Measurements from ENCODE around the gene ARRDC3. TPM values are rescaled to one million over a fixed set of nuclear protein-coding genes. Genes with fewer than 3 reads are reported as not detected.

ARRDC3 gene
- total RNA-seq, 1 experiment from 2014 or later, result 46.3 TPM

DNA sequence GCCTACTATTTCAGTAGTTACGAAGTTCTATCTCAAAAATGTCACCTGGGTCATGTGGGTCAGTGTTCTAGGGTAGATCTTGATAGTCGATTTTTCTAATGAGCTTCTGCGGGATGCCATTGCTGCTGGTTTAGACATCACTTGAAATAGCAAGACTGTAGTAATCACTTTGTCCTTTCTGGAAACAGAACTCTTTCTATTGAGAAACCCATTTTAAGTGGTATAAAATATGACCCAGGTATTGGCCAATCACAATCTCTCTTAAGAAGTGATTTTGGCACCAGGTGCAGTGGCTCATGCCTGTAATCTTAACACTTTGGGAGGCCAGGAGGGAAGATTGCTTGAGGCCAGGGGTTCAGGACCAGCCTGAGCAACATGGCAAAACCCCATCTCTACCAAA lies 17.6 kb downstream of the ARRDC3 start:
- TF ChIP-seq EZH2 (IDR thresholded peaks at IDR 0.05; ENCODE audit: borderline replicate concordance, low read depth, low read length, poor library complexity, severe bottlenecking), result no peak
- TF ChIP-seq, protein P1, sequence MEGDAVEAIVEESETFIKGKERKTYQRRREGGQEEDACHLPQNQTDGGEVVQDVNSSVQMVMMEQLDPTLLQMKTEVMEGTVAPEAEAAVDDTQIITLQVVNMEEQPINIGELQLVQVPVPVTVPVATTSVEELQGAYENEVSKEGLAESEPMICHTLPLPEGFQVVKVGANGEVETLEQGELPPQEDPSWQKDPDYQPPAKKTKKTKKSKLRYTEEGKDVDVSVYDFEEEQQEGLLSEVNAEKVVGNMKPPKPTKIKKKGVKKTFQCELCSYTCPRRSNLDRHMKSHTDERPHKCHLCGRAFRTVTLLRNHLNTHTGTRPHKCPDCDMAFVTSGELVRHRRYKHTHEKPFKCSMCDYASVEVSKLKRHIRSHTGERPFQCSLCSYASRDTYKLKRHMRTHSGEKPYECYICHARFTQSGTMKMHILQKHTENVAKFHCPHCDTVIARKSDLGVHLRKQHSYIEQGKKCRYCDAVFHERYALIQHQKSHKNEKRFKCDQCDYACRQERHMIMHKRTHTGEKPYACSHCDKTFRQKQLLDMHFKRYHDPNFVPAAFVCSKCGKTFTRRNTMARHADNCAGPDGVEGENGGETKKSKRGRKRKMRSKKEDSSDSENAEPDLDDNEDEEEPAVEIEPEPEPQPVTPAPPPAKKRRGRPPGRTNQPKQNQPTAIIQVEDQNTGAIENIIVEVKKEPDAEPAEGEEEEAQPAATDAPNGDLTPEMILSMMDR (conservative IDR thresholded peaks at IDR 0.05; ENCODE audit: low read depth, low read length), result no peak
- no TSS peak for BruUV-seq (replicated peaks)
- Histone ChIP-seq H3K4me3 (ENCODE audit: low read depth, low read length, poor library complexity, severe bottlenecking) (no peak overlapping the region), H3K4me1 (ENCODE audit: insufficient read depth, low read length, poor library complexity, severe bottlenecking) (peaks cover under 1% of the 10 kb centered on the region), H3K27ac (ENCODE audit: low read depth, low read length, poor library complexity, severe bottlenecking) (no peak overlapping the region), H3K27me3 (replicated peaks; ENCODE audit: insufficient read depth, low read depth, low read length, poor library complexity) (no peaks in the 10 kb centered on the region), H3K9me3 (ENCODE audit: low read depth, low read length, poor library complexity, severe bottlenecking) (peaks cover 4% of the 10 kb centered on the region), H3K36me3 (ENCODE audit: insufficient read depth, low read length, poor library complexity, severe bottlenecking) (peaks cover 34% of the 10 kb centered on the region)
- intact Hi-C loops (cut with micrococcal nuclease; ENCODE audit: unreplicated experiment), result no loop called here
- ChIA-PET CTCF (no interaction called here), POLR2A (ENCODE audit: low non-redundant PET) (no interaction called here)
- DNase-seq (ENCODE audit: low spot score), result no peak

DNA sequence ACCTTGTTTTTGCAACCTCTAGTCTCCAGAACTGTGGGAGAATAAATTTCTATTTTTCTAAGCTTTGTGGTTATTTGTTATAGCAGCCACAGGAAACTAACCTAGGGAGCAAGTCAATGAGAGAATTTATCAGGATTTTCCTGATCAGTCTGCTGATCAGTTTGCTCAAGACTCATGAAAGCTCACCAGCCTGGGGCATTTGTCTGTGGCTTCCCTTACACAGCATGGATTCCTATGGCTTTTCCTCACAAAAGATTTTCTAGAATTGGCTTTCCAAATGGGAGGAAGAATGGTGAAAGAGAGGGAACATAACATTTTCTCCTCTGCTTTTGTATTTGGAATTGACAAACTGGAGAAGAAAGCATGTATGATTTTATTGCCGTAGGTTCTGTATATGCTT lies 20.2 kb downstream of the ARRDC3 start:
- ChIA-PET CTCF (no interaction called here), POLR2A (ENCODE audit: low non-redundant PET) (no interaction called here)
- no peak for TF ChIP-seq EZH2 (IDR thresholded peaks at IDR 0.05; ENCODE audit: borderline replicate concordance, low read depth, low read length, poor library complexity, severe bottlenecking)
- TF ChIP-seq, protein P1 (conservative IDR thresholded peaks at IDR 0.05; ENCODE audit: low read depth, low read length), result no peak
- no peak for DNase-seq (ENCODE audit: low spot score)
- H3K9me3 ChIP-seq (ENCODE audit: low read depth, low read length, poor library complexity, severe bottlenecking), result peaks cover 4% of the 10 kb centered on the region
- intact Hi-C loops (cut with micrococcal nuclease; ENCODE audit: unreplicated experiment), result no loop called here
- no TSS peak for BruUV-seq (replicated peaks)
- H3K36me3 ChIP-seq (ENCODE audit: insufficient read depth, low read length, poor library complexity, severe bottlenecking), result peaks cover 8% of the 10 kb centered on the region
- H3K27me3 ChIP-seq (replicated peaks; ENCODE audit: insufficient read depth, low read depth, low read length, poor library complexity), result no peaks in the 10 kb centered on the region
- peaks cover 3% of the 10 kb centered on the region for H3K4me1 ChIP-seq (ENCODE audit: insufficient read depth, low read length, poor library complexity, severe bottlenecking)
- no peak overlapping the region for H3K27ac ChIP-seq (ENCODE audit: low read depth, low read length, poor library complexity, severe bottlenecking)
- no peak overlapping the region for H3K4me3 ChIP-seq (ENCODE audit: low read depth, low read length, poor library complexity, severe bottlenecking)

GRCh38 chr5:91361790-91362189 lies 21.3 kb downstream of the ARRDC3 start:
- H3K4me1 ChIP-seq (ENCODE audit: insufficient read depth, low read length, poor library complexity, severe bottlenecking), result peaks cover 3% of the 10 kb centered on the region
- BruUV-seq (replicated peaks), result no TSS peak
- TF ChIP-seq, protein P1 (conservative IDR thresholded peaks at IDR 0.05; ENCODE audit: low read depth, low read length), result no peak
- TF ChIP-seq EZH2 (IDR thresholded peaks at IDR 0.05; ENCODE audit: borderline replicate concordance, low read depth, low read length, poor library complexity, severe bottlenecking), result no peak
- intact Hi-C loops (cut with micrococcal nuclease; ENCODE audit: unreplicated experiment), result no loop called here
- no peak overlapping the region for H3K27ac ChIP-seq (ENCODE audit: low read depth, low read length, poor library complexity, severe bottlenecking)
- no peaks in the 10 kb centered on the region for H3K36me3 ChIP-seq (ENCODE audit: insufficient read depth, low read length, poor library complexity, severe bottlenecking)
- no peak overlapping the region for H3K4me3 ChIP-seq (ENCODE audit: low read depth, low read length, poor library complexity, severe bottlenecking)
- peaks cover 4% of the 10 kb centered on the region for H3K9me3 ChIP-seq (ENCODE audit: low read depth, low read length, poor library complexity, severe bottlenecking)
- no peak for DNase-seq (ENCODE audit: low spot score)
- no peaks in the 10 kb centered on the region for H3K27me3 ChIP-seq (replicated peaks; ENCODE audit: insufficient read depth, low read depth, low read length, poor library complexity)
- POLR2A ChIA-PET (ENCODE audit: low non-redundant PET), result interaction anchor here (0.6 kb wide), 1 partner anchor 9 kb away, joined by 24 read pairs; no protein-coding TSS in a partner anchor
- CTCF ChIA-PET, result no interaction called here
